Brain microvascular endothelial cell (primary cell): ENCODE measurements around the gene DIO3.
"Not testable (repeated sequence)": the region's sequence is repeated elsewhere in the genome, so short reads cannot be mapped to it uniquely, and the experiment has no call there.

Experiments used
- DNase-seq: peaks from one replicate; pipeline ENCODE4 v3.0.0-alpha.2; 2020
- H3K27ac ChIP-seq: fragments of 250-450 bp; sonication (Bioruptor Pico); 2 replicates; pipeline ENCODE4 v1.5.1; 2020; ENCODE audit warnings: mild to moderate bottlenecking, moderate library complexity
- H3K27me3 ChIP-seq: fragments of 250-450 bp; sonication (Bioruptor Pico); replicated peaks from 2 replicates; pipeline ENCODE4 v1.5.1; 2020; ENCODE audit warnings: mild to moderate bottlenecking
- H3K36me3 ChIP-seq: fragments of 250-450 bp; sonication (Bioruptor Pico); replicated peaks from 2 replicates; pipeline ENCODE4 v1.5.1; 2020; ENCODE audit warnings: mild to moderate bottlenecking
- H3K4me3 ChIP-seq: 2 replicates; pipeline ENCODE4 v1.5.1; 2011; ENCODE audit warnings: low read depth, mild to moderate bottlenecking, control low read depth, low read length, moderate library complexity
- in situ Hi-C: cut with HindIII; loops from 2 replicates; pipeline ENCODE4 v1.10.0; 2017; ENCODE audit warnings: low sequenced_read_pairs, low pct_ligation_motif_present
- TF ChIP-seq, protein P1 (sequence below): IDR thresholded peaks from 2 replicates; pipeline ENCODE4 v1.5.1; 2011; ENCODE audit warnings: low read depth, mild to moderate bottlenecking, moderate library complexity, low read length, control low read depth, inconsistent platforms; ENCODE audit errors: missing control alignments

The DIO3 gene

DNA sequence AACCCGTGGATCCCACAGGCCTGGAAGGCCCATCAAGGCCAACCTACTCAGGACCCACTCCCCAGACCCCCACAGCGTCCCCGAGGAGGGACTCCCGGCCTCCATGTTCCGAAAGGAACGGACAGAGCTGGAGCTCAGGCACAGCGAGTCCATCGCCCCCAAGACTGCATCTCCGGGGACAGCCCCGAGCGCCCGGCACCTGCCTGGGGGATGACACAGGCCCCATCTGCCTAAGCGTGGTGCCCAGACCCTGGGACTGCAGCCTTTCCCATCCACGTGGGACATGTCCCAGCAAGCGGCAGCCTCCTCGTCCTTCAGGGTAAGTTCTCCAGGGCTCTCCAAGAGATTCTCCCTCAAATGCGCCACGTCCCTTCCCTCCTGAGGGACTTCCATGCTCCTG lies 12.1 kb upstream of the DIO3 start:
- Histone ChIP-seq H3K36me3 (no peaks in the 10 kb centered on the region), H3K27ac (no peak overlapping the region), H3K4me3 (no peak overlapping the region), H3K27me3 (no peaks in the 10 kb centered on the region)
- DNase-seq: no peak
- TF ChIP-seq, protein P1, sequence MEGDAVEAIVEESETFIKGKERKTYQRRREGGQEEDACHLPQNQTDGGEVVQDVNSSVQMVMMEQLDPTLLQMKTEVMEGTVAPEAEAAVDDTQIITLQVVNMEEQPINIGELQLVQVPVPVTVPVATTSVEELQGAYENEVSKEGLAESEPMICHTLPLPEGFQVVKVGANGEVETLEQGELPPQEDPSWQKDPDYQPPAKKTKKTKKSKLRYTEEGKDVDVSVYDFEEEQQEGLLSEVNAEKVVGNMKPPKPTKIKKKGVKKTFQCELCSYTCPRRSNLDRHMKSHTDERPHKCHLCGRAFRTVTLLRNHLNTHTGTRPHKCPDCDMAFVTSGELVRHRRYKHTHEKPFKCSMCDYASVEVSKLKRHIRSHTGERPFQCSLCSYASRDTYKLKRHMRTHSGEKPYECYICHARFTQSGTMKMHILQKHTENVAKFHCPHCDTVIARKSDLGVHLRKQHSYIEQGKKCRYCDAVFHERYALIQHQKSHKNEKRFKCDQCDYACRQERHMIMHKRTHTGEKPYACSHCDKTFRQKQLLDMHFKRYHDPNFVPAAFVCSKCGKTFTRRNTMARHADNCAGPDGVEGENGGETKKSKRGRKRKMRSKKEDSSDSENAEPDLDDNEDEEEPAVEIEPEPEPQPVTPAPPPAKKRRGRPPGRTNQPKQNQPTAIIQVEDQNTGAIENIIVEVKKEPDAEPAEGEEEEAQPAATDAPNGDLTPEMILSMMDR: no peak
- in situ Hi-C loops: no loop called here

DNA sequence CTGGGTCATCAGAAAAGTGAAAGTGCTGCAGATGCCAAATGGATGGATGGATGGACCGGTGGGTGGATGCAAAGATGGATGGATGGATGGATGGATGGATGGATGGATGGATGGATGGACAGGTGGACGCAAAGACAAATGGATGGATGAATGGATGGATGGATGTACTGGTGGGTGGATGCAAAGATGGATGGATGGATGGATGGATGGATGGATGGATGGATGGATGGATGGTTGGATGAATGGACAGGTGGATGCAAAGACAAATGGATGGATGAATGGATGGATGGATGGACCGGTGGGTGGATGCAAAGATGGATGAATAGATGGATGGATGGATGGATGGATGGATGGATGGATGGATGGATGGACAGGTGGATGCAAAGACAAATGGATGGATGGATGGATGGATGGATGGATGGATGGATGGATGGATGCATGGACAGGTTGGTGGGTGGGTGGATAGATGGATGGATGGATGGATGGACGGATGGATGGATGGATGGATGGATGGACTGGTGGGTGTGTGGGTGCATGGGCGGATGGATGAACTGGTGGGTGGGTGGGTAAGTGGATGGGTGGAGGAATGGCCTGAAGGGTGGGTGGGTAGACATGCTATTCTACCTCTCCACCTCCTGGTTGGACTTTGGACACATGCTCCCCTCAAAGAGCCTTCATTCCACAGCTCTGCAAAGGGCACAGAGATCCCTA lies 10.9 kb upstream of the DIO3 start:
- H3K36me3 ChIP-seq, H3K4me3 ChIP-seq, in situ Hi-C loops, H3K27ac ChIP-seq, DNase-seq, H3K27me3 ChIP-seq: not testable (repeated sequence)

DNA sequence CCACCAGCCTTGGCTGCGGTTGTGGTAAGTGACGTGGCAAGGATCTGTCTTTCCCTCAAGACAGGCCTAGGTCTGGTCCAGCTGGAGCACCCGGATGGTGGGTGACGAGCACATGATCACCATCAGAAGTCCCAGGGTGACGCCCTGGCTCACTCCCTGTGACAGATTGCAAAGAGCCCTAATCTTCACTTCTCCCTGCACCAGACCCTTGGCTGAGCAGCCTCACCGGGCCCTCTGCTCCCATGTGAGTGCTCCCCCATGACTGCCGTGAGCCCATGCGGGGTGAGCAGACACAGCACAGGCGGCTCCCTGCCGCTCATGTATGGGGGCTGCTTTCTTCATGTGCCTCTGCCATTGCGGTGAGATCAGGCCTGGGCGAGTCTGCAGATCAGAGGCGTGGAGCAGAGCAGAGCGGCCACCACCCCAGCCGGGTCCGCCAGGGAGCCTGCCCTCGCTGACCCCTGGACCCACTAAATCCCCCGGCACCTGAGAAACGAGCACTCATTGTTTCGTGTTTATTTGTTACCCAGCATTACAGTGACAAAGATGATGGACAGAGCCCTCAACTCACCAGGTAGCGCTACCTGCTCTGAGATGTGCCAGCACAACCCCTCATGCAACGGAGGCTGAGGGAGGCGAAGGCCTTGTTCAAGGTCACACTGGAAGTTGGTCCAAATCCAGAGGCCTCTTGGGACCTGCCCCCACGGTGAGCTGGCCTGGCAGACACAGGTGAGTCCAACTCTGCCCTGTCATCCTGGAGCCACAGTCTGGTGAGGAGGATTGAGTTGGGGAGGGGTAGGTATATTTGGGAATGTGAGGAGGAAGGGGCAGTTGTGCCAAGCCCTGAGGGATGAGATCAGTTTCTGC lies 9.3 kb upstream of the DIO3 start:
- H3K36me3 ChIP-seq: no peaks in the 10 kb centered on the region
- TF ChIP-seq, protein P1: no peak

DNA sequence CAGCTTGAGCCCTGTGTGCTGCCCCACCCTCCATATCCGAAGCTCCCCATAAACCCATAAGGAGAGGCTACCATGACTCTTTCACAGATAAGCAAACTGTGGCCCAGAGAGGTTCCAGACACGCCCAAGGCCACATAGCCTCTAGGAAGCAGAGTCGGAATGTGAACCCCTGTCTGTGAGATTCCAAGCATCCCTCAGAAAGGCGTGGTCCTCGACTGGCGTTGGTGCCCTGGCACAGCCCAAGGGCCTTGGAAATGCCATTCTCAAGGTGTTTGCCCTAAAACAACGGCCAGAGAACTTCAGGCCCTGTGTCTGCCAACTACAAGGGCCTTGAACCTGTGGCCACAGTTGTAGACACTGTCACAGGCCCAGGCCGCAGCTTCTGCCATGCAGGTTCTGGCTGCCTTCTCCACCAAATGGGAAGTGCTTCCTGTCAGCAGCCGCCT lies 8.5 kb upstream of the DIO3 start:
- Histone ChIP-seq H3K27ac (no peak overlapping the region), H3K36me3 (no peaks in the 10 kb centered on the region), H3K27me3 (no peaks in the 10 kb centered on the region), H3K4me3 (no peak overlapping the region)
- DNase-seq: no peak
- TF ChIP-seq, protein P1: no peak
- in situ Hi-C loops: no loop called here

More for the DNA sequence above, 9.3 kb upstream of the DIO3 start:
- in situ Hi-C loops: no loop called here
- H3K4me3 ChIP-seq: no peak overlapping the region
- H3K27ac ChIP-seq: no peak overlapping the region
- DNase-seq: no peak
- no peaks in the 10 kb centered on the region for H3K27me3 ChIP-seq

DNA sequence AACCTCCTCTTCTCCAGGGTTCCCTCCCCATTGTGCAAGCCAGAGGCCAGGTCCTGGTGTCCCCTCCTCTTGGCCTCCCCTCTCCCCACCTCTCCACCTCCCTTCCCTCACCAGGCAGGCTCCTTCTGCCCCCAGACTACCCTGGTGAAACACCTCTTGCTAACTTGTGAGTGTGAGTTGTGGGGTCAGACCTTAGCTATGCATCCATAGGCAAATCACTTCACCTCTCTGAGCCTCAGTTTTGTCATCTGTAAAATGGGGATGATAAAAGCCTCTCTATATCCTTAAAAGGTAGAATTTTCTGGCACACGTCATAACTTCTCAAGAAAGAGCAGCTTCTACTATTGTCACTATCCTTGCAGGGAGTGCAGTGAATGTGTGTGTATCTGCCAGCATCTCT lies 7.9 kb upstream of the DIO3 start:
- DNase-seq: no peak
- Histone ChIP-seq H3K27me3 (peaks cover 5% of the 10 kb centered on the region), H3K27ac (no peak overlapping the region), H3K4me3 (no peak overlapping the region), H3K36me3 (no peaks in the 10 kb centered on the region)
- TF ChIP-seq, protein P1: no peak
- in situ Hi-C loops: no loop called here

DNA sequence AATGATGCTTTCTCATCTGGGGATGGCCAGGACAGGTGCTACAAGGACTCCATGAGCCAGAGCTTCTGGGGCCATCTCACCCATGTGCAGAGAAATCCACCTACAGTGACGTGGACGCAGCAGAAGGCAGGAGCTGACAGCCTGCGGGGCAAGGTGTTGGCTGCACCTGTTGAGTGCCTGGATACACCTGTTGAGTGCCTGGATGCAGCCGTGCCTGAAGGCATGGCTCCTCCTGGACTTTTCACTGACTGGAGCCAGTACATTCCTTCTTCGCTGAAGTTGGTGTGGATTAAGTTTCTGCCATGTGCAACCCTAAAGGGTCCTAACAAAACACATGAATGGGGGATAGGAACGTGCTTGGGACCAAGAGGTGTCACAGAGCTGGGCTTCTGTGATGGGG lies 7.4 kb upstream of the DIO3 start:
- peaks cover 11% of the 10 kb centered on the region for H3K27me3 ChIP-seq
- no peak overlapping the region for H3K4me3 ChIP-seq
- H3K27ac ChIP-seq: no peak overlapping the region
- no peak for DNase-seq
- in situ Hi-C loops: no loop called here
- no peaks in the 10 kb centered on the region for H3K36me3 ChIP-seq
- TF ChIP-seq, protein P1: no peak
